Neural progenitor cell (in vitro differentiated cells): ENCODE results near the gene TSHZ2.

Source experiments
- CTCF ChIP-seq: fragments of 200-600 bp; sonication (generic); IDR thresholded peaks from 2 replicates; pipeline ENCODE4 v1.5.1; 2017; ENCODE audit warnings: antibody characterized with exemption, mild to moderate bottlenecking
- EZH2 ChIP-seq: fragments of 200-600 bp; sonication (generic); IDR thresholded peaks from 2 replicates; pipeline ENCODE4 v1.6.1; 2017; ENCODE audit warnings: antibody characterized with exemption, mild to moderate bottlenecking, moderate library complexity
- EZH2phosphoT487 ChIP-seq: fragments of 200-600 bp; sonication (generic); IDR thresholded peaks from 2 replicates; pipeline ENCODE4 v1.6.1; 2017; ENCODE audit warnings: antibody characterized with exemption

GRCh38 chr20:53201588-53201987, 229.4 kb downstream of the TSHZ2 start:
- no peak for TF ChIP-seq CTCF
- no peak for TF ChIP-seq EZH2phosphoT487
- TF ChIP-seq EZH2, result no peak
